ELF-1 (cell line): Measurements from ENCODE around the gene TCFL5.

Source experiments
- DNase-seq: peaks from one replicate; pipeline ENCODE4 v3.0.0-alpha.2; 2016; ENCODE audit warnings: low read depth, low spot score

Gene TCFL5

GRCh38 chr20:62823688-62824475 lies 37.7 kb downstream of the TCFL5 start:
- DNase-seq = peak; percentile 86

DNA sequence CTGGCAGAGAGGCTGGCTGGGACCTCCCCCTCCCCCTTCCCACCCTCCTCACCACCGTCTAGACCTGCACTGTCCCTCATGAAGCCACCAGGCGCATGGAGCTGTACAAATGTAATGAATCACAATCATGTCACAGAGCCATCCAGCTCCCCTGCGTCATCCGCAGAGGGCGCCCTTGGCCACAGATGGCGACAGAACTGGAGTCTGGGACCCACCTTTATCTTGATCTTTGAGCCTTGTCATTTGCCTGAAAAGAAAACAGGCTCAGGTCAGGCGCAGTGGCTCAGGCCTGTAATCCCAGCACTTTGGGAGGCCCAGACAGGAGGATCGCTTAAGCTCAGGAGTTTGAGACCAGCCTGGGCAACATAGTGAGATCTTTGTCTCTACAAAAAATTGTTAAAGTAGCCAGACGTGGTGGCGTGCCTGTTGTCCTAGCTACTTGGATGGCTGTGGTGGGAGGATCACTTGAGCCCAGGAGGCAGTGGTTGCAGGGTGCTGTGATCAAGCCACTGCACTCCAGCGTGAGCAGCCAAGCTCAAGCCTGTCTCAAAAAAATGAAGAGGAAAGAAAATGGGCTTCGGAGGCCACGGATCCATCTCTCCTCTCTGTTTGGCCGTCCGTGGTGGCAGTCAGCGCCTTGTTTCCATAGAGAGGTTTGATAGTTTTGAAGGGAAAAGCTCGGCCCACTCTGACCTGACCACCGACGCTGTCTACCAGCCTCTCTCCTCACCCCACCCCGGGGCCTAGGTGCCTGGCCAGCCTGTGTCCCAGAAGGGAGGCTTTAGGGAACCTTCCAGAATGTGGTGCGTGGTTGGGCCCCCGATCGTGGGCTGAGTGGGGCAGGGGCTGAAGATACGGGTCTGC lies 38.6 kb downstream of the TCFL5 start:
- peak; percentile 89 for DNase-seq

DNA sequence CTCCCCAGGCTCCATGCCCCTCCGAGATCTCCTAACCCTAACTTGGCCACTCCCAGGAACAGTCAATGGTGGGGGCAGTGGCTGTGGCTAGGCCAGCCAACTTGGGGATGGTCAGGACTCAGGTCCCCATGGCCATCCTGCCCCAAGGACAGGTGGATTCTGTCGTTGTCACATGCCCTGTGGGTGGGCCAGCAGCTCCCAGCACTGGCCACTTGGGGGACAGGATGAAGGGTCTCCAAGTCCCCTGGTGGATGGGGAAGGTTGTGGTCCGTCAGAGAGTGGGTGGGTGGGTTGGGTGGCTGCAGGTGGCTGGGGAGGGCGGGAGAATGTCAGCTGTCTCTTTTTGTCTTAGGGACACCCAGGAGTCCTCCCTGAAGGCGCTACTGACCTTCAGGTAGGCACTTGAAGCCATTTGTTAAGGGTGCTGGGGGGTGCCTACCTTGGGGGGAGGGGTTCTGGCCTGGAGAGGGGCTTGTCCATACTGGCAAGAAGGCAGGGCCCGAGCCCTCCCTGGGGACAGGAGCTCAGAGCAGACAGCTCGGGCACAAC lies 39.3 kb downstream of the TCFL5 start:
- no peak for DNase-seq

DNA sequence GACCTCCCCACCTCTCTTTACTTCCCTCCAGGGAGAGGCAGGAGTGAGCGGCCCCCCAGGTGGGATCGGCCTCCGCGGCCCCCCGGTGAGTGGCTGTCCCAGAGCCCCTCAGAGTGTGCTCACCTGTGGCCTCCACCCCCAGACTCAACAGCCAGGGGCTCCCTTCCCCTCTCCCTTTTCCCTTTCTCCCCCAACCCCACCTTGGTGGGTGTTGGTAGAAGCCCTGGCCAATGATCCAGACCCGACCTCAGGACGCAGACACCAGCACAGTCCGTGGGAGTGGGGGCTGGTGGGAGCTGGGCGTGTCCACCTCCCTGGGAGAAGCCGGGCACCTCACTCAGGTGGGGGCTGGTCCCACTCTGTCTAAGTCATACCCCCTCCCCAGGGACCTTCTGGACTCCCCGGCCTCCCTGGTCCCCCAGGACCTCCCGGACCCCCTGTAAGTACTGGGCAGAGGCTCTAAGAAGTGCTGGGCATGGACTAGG lies 39.9 kb downstream of the TCFL5 start:
- no peak for DNase-seq

DNA sequence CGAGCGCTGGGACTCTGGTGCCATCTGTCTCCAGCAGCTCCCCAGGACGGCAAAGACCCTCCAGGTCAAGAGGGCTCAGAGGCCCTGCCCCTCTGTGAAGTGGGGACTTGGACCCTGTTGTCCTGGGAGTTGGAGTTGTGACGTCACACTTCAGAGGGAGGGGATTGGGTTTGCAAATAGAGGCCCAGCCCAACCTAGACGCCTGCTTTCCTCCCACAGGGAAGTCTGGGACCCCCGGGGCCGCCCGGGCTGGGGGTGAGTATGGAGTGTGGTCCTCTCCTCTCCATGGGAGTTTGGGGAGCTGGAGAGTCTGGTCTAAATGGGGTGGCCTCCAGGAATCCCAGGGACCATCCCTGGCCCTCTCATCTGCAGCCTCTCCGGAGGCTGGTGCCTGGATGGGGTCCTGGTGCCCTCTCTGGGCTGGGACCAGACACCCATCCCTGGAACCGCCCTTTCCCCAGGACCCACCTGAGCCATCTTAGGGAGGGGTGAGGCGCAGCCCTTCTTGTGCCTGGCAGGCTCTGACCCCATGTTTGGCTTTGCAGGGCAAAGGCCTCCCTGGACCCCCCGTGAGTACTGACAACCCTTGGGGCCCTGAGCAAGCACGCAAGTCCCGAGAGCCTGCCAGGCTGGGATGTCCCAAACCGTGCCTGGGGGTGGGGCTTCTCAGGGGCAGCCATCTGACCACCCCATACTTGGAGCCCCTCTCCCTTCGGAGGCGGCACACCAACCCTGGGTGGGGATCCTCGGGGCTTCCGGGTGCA lies 40.5 kb downstream of the TCFL5 start:
- DNase-seq = no peak

GRCh38 chr20:62820208-62820961 lies 41.2 kb downstream of the TCFL5 start:
- DNase-seq = no peak

GRCh38 chr20:62819494-62820174 lies 42.0 kb downstream of the TCFL5 start:
- DNase-seq = peak; percentile 66

- peak; percentile 49 for DNase-seq
Observed at GRCh38 chr20:62818592-62819493, 42.8 kb downstream of the TCFL5 start.

DNA sequence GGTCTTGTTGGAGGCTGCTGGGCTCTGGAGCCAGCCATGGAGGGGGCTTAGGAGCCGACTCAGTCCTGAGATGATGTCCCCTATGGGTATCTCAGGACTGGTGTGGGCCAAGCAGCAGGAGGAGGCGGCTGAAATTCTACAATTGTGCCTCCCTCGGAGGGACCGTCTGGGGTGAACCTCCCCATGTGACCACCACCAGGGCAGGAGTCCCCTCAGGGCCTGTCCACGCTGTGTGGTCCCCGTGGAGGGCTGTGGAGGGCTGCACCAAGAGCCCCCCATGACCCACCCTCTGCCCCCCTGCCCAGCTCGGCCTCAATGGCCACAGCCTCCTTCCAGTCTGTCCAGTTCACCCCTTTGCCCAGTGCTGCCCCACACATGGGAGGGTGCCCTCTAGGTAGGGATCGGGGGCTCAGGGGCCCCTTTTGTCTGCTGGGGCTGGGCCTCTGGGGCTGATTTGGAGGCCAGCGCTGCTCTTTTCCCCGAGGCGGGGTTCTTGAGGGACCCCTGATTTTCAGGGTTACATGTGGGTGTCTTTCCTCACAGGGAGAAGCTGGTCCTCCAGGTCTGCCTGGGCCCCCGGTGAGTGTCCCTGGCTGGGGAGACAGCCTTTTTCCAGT lies 43.5 kb downstream of the TCFL5 start:
- no peak for DNase-seq

GRCh38 chr20:62816884-62817873 lies 44.4 kb downstream of the TCFL5 start, which contains the start of gene COL9A3:
Gene COL9A3, plus strand, starts transcription at chr20:62817050. Its CDS starts 15 bp downstream, at chr20:62817065.
- DNase-seq = no peak

DNA sequence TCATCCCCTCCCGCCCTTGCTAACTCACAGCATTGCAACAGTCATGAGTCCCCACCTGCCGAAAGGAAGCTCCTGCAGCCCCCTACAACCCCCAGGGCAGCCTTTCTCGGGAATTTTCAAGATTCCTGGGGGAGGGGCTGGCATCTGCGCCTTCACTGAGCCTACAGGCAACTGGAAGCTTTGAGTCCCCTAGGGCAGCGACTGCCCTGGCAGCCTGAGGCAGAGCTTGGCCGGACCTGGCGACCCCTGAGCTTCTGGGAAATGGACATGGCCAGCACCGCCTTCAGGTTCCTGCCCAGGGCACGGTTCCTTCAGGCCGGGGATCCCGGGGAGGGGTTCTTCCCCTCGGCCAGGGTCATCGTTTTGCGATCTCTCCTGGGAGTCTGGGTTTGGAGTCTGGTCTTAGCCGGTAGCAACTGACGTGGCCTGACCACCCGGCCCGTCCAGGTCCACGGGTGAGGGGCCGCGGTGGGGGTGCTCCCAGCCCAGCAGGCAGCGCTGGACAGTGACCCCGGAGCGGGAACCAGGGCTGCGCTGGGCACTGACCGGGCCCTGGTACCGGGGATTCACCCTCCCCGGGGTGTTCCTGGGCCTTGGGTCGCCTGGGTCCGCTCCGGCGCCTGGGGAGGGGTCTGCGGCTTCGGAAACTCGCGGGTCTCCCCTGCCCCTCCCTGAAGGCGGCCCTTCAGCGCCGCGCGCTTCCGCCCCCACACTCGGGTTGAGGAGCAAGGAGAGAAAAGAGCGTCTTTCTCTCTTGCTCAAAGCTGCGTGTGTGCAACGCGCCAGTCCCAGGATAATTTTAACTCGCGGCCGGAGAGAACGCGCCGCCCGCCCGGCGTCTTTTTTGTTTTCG lies 45.4 kb downstream of the TCFL5 start:
- DNase-seq = peak; percentile 98

- DNase-seq = peak; percentile 86
Observed at GRCh38 chr20:62815066-62815991, 46.3 kb downstream of the TCFL5 start.

DNA sequence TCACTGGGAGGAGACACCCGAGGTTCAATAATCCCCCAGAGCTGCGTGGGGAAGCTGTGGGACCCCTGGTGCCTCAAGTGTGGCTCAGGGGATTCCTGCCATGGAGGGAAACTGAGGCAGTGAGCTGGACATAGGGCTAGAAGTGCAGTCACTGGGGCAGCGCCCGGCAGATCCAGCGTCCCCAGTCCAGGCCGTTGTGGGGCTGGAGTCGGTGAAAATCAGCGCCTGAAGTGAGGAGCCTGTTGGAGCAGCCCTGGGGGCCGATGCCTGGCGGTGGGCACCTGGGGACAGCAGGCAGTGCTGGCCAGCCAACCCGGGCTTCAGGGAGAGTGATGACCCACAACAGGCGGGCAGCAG lies 46.9 kb downstream of the TCFL5 start:
- DNase-seq = no peak

GRCh38 chr20:62814060-62814708 lies 47.4 kb downstream of the TCFL5 start:
- DNase-seq = no peak

- no peak for DNase-seq
Observed at GRCh38 chr20:62813588-62813987, 48.0 kb downstream of the TCFL5 start.
